NCI-H1092 treated with DMSO at 0.1 percent for 48 hours (cell line): ENCODE data around the gene HELZ.
"Not testable (repeated sequence)": the region's sequence is repeated elsewhere in the genome, so short reads cannot be mapped to it uniquely, and the experiment has no call there.

ENCODE experiments used
- DNase-seq: peaks from one replicate; lab custom pipeline; 2025; lab: John Stamatoyannopoulos, UW

HELZ gene

DNA sequence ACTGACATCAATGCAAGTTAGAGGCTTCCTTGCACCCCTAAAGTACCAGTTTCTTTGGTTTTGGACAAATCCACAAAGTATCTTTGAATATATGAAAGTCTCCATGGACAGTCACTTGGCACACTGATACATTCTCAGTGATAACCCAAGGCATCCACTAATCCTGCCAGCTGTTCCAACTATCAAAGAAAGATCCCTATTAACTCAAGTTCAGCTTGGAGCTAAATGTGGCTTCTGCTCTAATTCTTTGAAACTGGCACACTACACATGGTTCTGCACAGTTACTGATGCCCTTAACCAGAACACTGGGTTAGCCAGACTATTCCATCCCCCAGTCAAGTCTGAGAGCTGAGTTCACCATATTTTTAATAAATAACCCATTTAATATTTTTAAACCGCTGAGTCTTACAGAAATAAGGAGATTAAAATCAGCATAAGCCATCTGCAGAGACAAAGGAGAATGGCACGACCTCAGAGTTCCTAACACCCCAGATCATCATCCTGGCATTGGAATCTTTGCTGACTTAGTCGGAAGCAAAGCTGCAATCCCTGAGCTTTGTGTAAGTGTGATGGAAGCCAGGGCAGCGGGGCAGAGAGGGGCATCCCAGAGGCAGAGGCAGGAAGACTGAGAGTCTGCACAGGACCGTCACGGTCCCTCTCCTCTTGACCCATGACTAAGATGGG is 194.4 kb downstream of the HELZ start:
- DNase-seq: no peak

DNA sequence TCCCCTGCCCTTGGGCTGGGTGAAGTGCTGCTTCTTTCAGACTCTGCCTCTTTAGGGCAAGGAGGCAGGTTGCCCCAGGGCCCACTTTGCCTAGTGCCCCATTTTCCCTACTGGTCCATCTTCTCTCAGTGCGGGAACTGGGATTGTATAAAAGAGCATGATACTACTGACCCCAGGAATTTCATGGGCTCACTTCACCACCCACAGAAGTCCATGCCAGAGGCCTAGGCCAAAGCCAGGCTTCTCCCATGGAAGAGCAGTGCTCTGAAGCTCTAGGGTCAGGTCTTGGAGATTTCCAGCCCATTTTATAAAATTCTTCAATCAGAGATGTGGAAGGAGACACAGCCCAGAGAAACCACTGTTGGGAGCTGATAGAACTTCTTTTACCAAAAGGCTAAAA is 194.9 kb downstream of the HELZ start:
- no peak for DNase-seq

GRCh38 chr17:67049025-67049739 is 195.8 kb downstream of the HELZ start:
- no peak for DNase-seq

DNA sequence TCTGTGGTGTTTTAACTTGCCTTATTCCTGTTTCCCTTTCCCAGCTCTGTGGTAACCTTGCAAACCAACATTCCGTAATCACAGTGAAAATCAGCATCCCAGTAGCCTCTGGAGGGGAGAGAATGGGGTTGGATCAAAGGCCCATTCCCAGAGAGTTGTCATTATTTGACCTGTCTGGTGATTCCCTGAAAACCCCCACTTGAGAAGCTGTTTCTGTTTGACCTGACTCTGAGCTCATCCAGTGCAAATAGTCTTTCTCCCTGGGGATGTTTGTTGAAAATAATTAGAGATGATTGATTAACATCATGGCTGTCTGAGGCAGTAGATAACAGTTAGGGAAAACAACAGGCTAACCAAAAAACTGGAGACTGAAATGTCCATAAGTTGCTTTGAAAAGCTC is 197.6 kb downstream of the HELZ start:
- DNase-seq: no peak

GRCh38 chr17:67046398-67046797 is 198.6 kb downstream of the HELZ start:
- no peak for DNase-seq

DNA sequence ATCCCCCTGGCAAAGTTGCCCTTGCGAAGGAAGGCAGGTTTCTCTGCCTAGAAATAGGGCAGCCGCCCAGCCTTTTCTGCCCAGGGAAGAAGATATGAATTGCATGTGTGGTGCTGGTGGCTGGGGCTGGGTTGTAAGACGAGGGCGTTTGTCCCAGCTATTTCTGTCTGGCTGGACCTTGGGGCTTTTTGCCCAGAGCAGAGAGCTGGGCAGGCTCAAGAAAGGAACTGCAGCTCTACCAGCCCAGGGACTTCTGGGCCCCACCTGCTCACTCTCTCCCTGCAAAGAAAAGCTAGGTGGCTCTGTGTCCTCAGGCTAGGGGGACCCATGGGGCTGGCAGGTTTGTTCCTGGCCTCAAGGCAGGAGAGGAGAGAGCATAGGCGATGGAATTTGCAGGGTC is 200.1 kb downstream of the HELZ start:
- no peak for DNase-seq

GRCh38 chr17:67044016-67044772 is 200.8 kb downstream of the HELZ start, which contains the start of gene CACNG1:
TSS of gene CACNG1 (plus strand) at chr17:67044554. CDS start at chr17:67044661, 107 bp downstream.
- no peak for DNase-seq

- DNase-seq: no peak
Measured at GRCh38 chr17:67043283-67043682, 201.7 kb downstream of the HELZ start.

DNA sequence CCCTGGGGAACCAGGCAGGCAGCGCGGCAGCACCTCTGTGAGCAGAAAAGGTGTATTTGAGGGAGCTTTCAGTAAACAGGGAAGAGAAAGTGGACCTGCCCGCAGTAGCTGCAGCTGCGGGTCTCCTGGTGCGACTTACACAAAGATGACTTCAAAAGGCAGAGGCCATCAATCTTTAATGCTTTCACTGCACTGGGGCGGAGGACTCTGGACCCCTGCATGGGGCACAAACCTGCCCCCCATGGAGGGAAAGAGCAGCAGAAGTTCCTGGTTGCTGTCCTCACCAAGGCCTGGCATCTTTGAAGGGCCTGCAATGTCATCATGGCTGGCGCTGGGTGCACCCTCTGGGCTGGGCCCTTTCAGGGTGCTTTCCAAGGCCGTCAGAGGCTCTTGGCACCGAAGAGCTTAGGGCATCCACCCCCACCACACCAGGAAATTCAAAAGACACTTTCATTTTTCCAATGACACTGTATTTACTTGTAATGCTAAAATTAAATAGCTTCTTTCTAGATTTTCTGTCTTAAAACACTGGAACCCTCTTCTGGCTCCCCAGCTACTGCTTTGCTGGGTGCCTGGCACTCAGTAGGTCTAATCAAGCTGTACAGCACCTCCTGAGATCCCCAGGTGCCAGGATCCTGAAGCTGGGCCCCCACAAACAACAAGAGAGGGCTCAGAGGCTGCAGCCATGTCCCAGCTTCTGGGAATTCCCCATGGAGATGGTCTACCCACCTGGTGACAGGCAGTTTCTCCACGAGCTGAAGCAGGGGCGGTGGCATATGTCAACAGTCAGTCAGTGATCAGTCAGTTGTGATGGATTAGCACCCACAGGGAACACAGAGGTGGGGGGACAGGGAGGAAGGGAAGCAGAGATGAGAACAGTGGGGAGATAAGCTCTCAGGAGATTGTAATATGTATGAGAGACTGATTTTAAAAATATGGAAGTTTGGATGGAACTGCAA is 202.8 kb downstream of the HELZ start:
- DNase-seq: no peak

- DNase-seq: no peak
Measured at GRCh38 chr17:67041531-67041930, 203.5 kb downstream of the HELZ start.

DNA sequence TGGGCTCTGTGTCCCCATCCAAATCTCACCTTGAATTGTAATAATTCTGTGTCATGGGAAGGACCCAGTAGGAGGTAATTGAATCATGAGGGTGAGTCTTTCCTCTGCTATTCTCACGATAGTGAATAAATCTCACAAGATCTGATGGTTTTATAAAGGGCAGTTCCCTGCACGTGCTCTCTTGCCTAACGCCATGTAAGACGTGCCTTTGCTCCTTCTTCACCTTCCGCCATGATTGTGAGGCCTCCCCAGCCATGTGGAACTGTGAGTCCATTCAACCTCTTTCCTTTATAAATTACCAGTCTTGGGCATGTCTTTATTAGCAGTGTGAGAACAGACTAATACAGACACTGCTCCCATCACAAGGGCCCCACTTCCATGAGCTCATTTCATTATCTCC is 203.9 kb downstream of the HELZ start:
- not testable (repeated sequence) for DNase-seq

GRCh38 chr17:67040652-67041051 is 204.3 kb downstream of the HELZ start:
- no peak for DNase-seq

- DNase-seq: no peak
Measured at GRCh38 chr17:67038861-67039365, 206.1 kb downstream of the HELZ start.

DNA sequence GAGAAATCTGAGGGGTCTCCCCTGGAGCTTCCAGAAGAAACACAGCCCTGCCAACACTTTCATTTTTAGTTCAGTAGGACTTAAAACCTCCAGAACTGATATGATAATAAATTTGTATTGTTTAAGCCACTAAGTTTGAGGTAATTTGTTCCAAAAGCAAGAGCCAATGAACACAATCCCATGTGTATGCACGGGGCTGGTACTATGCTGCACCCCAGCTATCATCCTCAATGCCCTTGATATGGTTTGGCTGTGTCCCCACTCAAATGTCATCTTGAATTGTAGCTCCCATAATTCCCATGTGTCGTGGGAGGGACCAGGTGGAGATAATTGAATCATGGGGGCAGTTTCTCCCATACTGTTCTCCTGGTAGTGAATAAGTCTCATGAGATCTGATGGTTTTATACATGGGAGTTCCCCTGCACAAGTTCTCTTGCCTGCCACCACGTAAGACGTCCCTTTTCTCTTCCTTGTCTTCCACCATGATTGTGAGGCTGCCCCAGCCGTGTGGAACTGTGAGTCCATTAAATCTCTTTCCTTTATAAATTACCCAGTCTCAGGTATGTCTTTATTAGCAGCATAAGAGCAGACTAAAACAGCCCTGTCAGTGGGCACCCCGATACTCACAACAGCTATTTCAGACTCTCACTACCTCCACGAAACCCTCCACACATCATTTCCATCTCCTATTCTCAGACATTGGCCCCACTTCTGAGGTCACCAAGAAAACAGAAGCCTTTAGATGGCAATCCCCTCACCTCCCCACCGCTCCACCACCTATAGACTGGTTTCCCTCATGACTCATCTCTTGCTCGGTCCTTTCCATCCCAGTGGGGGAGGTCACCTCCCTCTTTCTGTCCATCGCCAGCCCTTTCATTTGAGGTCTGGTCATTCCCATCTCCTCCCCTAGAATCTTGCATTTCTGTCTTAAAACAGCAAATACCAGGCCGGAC is 209.6 kb downstream of the HELZ start:
- no peak for DNase-seq

GRCh38 chr17:67033613-67034012 is 211.4 kb downstream of the HELZ start:
- DNase-seq: no peak

- DNase-seq: no peak
Measured at GRCh38 chr17:67032985-67033384, 212.0 kb downstream of the HELZ start.

- DNase-seq: no peak
Measured at GRCh38 chr17:67032382-67032781, 212.6 kb downstream of the HELZ start.

DNA sequence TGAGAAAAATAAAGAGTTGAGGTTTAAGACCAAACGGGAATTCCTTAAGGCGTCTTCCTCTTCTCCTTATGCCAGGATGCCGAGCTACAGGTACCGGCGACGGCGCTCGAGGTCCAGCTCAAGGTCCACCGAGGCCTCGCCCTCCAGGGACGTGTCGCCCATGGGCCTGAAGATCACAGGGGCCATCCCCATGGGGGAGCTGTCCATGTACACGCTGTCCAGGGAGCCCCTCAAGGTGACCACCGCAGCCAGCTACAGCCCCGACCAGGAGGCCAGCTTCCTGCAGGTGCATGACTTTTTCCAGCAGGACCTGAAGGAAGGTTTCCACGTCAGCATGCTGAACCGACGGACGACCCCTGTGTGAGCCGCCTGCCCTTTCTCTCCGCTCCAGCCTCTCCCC is 214.4 kb downstream of the HELZ start:
- DNase-seq: no peak

GRCh38 chr17:67027031-67027628 is 217.9 kb downstream of the HELZ start:
- DNase-seq: no peak

DNA sequence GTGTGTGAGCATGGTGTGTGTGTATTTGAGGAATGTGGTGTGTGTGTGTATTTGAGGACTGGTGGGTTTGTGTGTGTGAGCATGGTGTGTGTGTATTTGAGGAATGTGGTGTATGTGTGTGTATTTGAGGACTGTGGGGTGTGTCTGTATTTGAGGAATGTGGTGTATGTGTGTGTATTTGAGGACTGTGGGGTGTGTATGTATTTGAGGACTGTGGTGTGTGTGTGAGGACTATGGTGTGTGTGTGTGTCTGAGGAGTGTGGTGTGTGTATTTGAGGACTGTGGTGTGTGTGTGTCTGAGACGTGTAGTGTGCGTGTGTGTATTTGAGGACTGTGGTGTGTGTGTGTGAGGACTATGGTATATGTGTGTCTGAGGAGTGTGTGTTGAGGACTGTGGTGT is 218.7 kb downstream of the HELZ start:
- DNase-seq: no peak
